Keratinocyte (primary cell): Measurements from ENCODE around the gene ZNF195.
"Not testable (repeated sequence)": the region's sequence is repeated elsewhere in the genome, so short reads cannot be mapped to it uniquely, and the experiment has no call there.

Experiments used
- CTCF ChIP-seq, 3 experiments: IDR thresholded peaks in 1 of 3; conservative IDR thresholded peaks in 1 of 3; optimal IDR thresholded peaks in 1 of 3; 2 replicates in 2 of 3; 3 replicates in 1 of 3; pipeline versions ENCODE3 to v1.5.1; 2011; ENCODE audit warnings: low read length in 3 of 3, mild to moderate bottlenecking in 3 of 3, moderate library complexity in 2 of 3, control low read depth in 1 of 3, inconsistent platforms in 1 of 3; ENCODE audit not compliant: insufficient read depth in 2 of 3; ENCODE audit errors: extremely low read depth in 1 of 3
- EZH2 ChIP-seq: IDR thresholded peaks from one replicate; pipeline ENCODE4 v1.6.1; 2012; ENCODE audit warnings: inconsistent platforms, mild to moderate bottlenecking, low read length, moderate library complexity

- TF ChIP-seq EZH2; CTCF (optimal IDR thresholded peaks at IDR 0.05 in 1 of 3, IDR thresholded peaks at IDR 0.05 in 1 of 3, conservative IDR thresholded peaks at IDR 0.05 in 1 of 3; ENCODE audit: extremely low read depth in 1 of 3, insufficient read depth in 2 of 3, low read length in 3 of 3): not testable (repeated sequence)
These were observed 16.0 kb upstream of the ZNF195 start for GRCh38 chr11:3394956-3395355.
